Large intestine (tissue), 3 donors: Measurements from ENCODE around the gene TRIM45. TPM values are rescaled to one million over a fixed set of nuclear protein-coding genes. Genes with fewer than 3 reads are reported as not detected.
A peak's percentile ranks its signal among the peaks of the same experiment; 100 is the strongest.
"Not testable (repeated sequence)": the region's sequence is repeated elsewhere in the genome, so short reads cannot be mapped to it uniquely, and the experiment has no call there.

Experiments used
- DNase-seq, 2 donors: peaks; one replicate each; pipeline versions ENCODE4 v3.0.0 to v3.0.0-alpha.2; 2013
- H3K27ac ChIP-seq: one replicate; pipeline ENCODE4 v1.5.1; 2013; ENCODE audit warnings: low read length
- H3K27me3 ChIP-seq: 2 replicates; pipeline ENCODE4 v1.6.1; 2013; ENCODE audit warnings: low read length; ENCODE audit not compliant: control insufficient read depth, insufficient read depth
- H3K36me3 ChIP-seq: 2 replicates; pipeline ENCODE4 v1.6.1; 2013; ENCODE audit warnings: low read length; ENCODE audit not compliant: control insufficient read depth, insufficient read depth
- H3K4me1 ChIP-seq: one replicate; pipeline ENCODE4 v1.6.1; 2013; ENCODE audit warnings: low read length; ENCODE audit not compliant: control insufficient read depth, insufficient read depth
- H3K4me3 ChIP-seq: one replicate; pipeline ENCODE4 v1.5.1; 2013; ENCODE audit warnings: low read length
- H3K9me3 ChIP-seq: one replicate; pipeline ENCODE4 v1.6.1; 2013; ENCODE audit warnings: mild to moderate bottlenecking, low read depth, low read length, moderate library complexity; ENCODE audit not compliant: control insufficient read depth
- WGBS: methylation state at CpG from one replicate; pipeline ENCODE4 v1.1.5; 2013; ENCODE audit warnings: low lambda C conversion rate; ENCODE audit not compliant: insufficient coverage; 5-methylcytosine and 5-hydroxymethylcytosine counted together
- polyA plus RNA-seq: library from polyadenylated mRNA; unstranded; fragments of 120-200 nt; gene quantifications from one replicate; pipeline ENCODE4 v1.2.1, GENCODE V29; 2013

TRIM45 gene
- polyA plus RNA-seq, 1 donor: 9.0 TPM

DNA sequence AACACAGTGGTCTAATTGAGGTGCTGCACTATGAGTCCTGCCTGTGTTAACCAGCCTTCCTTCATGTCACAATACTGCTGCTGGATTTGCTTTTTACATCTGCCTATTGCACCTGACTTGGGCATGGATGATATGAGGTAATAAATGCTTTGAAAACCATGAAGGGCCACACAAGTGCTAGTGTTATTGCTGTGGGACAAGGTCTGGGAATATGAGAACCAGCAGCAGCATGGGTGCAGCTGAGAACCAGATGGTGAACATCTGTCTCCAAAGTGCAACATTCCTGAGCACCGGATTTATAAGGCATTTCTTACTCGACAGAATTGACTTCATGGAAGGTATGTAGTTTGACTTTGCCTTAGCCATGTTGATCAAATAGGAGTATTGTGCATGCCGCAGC, 16.6 kb downstream of the TRIM45 start:
- no CpG with 5 or more reads among the region's 3 CpGs for WGBS
- Histone ChIP-seq H3K9me3 (no peaks in the 10 kb centered on the region), H3K4me3 (no peak overlapping the region), H3K4me1 (peaks cover 7% of the 10 kb centered on the region), H3K27me3 (no peaks in the 10 kb centered on the region), H3K36me3 (peaks cover 23% of the 10 kb centered on the region), H3K27ac (peak overlapping the region; percentile 36)
- DNase-seq: peak; percentile 48 to 67

DNA sequence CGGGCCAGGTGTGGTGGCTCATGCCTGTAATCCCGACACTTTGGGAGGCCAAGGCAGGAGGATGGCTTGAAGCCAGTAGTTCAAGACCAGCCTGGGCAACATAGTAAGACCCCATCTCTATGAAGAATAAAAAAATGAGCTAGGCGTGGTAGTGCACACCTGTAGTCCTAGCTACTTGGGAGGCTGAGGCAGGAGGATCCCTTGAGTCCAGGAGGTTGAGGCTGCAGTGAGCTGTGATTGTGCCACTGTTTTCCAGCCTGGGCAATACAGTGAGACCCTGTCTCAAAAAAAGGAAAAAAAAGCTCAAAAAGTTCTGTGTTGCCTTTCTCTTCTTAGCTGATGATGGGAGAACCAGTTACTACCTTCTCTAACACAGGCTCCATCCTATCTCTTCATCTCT, 19.7 kb downstream of the TRIM45 start:
- not testable (repeated sequence) for DNase-seq, H3K27me3 ChIP-seq, H3K9me3 ChIP-seq, H3K27ac ChIP-seq, H3K4me3 ChIP-seq, H3K4me1 ChIP-seq
- WGBS: no CpG with 5 or more reads among the region's 3 CpGs
- H3K36me3 ChIP-seq: peaks cover 36% of the 10 kb centered on the region

DNA sequence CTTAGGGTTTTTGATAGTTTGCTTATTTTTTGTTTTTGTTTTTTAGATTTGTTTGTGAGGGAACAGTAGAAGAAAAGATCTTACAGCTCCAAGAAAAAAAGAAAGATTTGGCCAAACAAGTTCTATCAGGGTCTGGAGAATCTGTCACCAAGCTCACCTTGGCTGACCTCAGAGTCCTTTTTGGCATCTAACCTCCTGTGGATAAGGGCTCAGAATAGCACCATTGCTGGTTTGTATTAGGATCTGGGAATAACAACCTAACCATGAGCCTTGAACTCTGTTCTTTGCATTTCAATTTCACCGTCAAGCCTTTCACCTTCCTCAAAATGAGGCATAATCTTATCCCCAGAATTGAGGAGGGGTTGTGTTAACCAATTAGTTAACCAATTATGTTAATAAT, 20.2 kb downstream of the TRIM45 start:
- H3K9me3 ChIP-seq: no peaks in the 10 kb centered on the region
- peaks cover 3% of the 10 kb centered on the region for H3K4me1 ChIP-seq
- no peaks in the 10 kb centered on the region for H3K27me3 ChIP-seq
- no peak overlapping the region for H3K27ac ChIP-seq
- no peak overlapping the region for H3K4me3 ChIP-seq
- DNase-seq: no peak
- H3K36me3 ChIP-seq: peaks cover 34% of the 10 kb centered on the region
- no CpG with 5 or more reads among the region's 1 CpG for WGBS

DNA sequence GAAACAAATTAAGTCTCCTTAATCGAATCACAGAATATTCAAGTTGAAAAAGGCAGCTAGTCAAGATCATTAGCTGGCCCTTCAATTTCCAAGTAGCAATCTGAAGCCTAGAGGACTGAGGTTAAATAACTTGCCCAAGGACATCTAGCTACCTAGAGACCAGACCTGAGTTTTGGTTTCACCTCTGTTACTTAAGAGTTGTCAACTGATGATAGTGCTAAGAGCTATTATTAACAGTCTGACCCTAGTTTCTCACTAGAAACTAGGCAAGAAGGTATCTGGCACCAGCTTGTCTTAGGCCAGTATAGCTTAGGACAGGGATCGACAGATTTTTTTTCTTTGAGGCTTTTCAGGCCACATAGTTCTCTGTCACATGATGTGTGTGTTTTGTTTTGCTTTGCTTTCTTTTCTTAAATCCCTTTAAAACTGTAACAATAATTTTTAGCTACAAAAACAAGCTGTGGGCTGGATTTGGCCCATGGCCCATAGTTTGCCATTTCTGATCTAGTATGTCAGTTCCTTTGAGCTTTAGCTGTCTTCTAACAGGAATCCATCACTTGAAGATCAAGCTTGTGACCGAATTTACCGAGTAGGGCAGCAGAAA, 23.2 kb downstream of the TRIM45 start:
- WGBS: 100% methylated on average over 1 of the region's 4 CpGs
- Histone ChIP-seq H3K27ac (no peak overlapping the region), H3K4me3 (no peak overlapping the region), H3K9me3 (no peaks in the 10 kb centered on the region), H3K4me1 (peaks cover 5% of the 10 kb centered on the region), H3K36me3 (peaks cover 41% of the 10 kb centered on the region), H3K27me3 (no peaks in the 10 kb centered on the region)
- DNase-seq: no peak

DNA sequence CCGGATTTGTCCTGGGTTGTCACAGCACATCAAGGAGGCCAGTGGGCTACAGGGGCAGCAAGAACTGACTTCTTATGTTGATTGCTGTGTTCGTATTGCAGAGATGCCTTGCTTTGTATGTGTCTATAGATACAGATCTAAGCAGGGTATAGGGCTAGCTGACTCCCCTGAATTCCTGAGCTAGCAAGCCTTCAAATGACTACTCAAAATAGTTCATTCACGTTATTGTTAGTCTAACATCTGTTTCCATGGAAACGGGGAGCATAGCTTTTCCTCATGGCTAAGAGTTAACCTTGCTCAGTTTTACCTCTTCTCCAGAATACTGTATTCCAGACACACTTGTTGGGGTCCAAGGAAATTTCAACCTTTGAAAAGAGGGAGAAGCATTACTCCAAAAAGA, 24.1 kb downstream of the TRIM45 start:
- WGBS: 100% methylated on average over 1 of the region's 4 CpGs
- H3K4me1 ChIP-seq: peaks cover 5% of the 10 kb centered on the region
- no peak overlapping the region for H3K27ac ChIP-seq
- H3K9me3 ChIP-seq: no peaks in the 10 kb centered on the region
- peaks cover 44% of the 10 kb centered on the region for H3K36me3 ChIP-seq
- no peak for DNase-seq
- no peak overlapping the region for H3K4me3 ChIP-seq
- no peaks in the 10 kb centered on the region for H3K27me3 ChIP-seq

DNA sequence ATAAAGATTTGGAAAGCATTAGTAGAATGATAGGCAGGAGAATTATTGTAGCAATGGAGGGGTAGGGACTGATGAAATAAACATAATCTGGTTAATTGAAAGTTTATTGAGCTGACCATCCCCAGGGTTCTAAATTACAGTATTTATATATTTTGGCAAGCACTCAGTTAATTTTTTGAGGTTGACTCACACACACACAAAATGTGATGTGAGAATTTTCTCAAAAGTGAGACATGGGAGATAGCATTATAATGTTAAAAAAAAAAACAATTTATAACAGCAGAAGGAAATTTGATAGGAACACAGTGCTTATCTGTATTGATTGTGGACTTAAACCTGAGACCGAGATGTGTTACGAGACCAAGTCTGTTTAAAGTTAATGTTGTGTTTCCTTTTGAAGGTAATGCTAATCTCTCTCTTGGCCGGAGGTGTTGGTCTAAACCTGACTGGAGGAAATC, 24.6 kb downstream of the TRIM45 start:
- H3K9me3 ChIP-seq: no peaks in the 10 kb centered on the region
- peaks cover 41% of the 10 kb centered on the region for H3K36me3 ChIP-seq
- WGBS: no CpG with 5 or more reads among the region's 3 CpGs
- no peaks in the 10 kb centered on the region for H3K27me3 ChIP-seq
- no peak for DNase-seq
- H3K27ac ChIP-seq: no peak overlapping the region
- peaks cover 5% of the 10 kb centered on the region for H3K4me1 ChIP-seq
- H3K4me3 ChIP-seq: no peak overlapping the region

DNA sequence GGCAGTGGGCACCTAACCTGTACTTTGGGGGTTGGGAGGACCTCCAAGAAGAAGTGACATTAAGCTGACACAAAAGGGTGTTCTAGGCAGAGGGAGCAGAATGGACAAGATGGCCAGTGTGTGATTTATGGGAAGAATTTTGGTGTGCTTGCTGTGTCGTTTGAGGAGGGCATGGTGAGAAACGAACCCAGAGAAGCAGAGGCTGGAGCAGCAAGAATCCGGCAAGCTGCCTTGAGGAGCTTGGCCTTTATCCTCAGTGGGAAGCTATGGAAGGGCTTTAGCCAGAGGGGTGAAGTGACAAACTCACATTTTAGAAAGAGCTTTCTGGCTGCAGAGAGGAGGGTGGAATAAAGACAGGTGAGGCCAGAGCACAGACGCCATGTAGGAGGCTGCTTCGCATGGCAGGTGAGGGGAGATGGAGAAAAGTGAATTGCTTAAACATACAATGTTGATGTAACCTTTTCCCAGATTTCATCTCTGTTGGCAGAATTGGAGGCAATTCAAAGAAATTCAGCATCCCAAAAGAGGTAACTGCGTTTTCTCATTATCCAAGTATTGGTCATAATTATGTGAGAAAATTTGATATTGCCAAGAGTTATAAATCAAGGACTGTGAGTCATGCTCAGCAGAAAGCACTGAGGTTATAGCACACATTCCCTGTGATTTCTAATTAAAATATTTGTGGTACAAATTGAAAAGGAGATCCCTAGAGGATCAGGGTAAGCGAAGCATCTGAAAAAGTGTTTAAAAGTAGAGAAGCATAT, 26.5 kb downstream of the TRIM45 start:
- Histone ChIP-seq H3K4me3 (no peak overlapping the region), H3K27me3 (no peaks in the 10 kb centered on the region), H3K36me3 (peaks cover 35% of the 10 kb centered on the region), H3K4me1 (peaks cover 5% of the 10 kb centered on the region), H3K9me3 (no peaks in the 10 kb centered on the region), H3K27ac (no peak overlapping the region)
- 63% methylated on average over 2 of the region's 7 CpGs for WGBS
- DNase-seq: no peak

DNA sequence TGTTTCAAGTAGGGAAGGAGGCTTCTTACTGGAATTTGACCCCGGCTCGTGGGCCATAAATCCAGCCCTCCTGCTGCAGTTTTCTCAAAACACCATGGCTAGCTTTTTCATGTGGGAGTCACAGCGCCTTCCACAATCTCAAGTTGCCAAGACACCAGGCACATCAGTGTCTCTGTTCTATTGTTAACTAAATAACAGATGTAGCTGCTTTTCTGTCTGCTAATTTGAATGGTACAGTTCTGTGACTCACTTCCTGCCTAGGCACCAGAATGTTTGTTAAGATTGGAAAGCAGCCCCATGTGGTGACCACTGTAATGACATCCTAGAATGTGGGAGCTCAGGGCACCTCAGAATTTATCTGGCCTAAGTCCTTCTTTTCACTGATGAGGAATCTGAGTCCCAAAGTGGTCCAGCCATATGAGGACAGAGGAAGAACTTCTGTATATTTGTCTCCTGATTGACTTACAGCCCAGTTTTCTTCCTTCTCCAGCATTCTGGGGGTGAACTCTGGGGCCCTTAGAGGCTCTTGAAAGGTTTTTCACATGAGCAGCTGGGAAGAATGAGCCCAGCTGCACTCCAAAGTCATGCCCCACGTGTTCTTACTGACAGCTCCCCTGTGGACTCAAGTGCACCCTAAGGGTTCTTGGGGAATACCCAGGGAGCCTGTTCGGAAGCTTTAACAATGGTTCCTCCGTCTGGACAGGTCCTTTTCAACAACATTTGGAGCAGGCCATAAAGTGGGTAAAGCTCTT, 27.5 kb downstream of the TRIM45 start:
- peak in 1 of 2 donors; percentile 75 for DNase-seq
- Histone ChIP-seq H3K4me3 (no peak overlapping the region), H3K27me3 (no peaks in the 10 kb centered on the region), H3K27ac (peak overlapping the region; percentile 35), H3K4me1 (peaks cover 5% of the 10 kb centered on the region), H3K9me3 (no peaks in the 10 kb centered on the region), H3K36me3 (peaks cover 35% of the 10 kb centered on the region)
- WGBS: no CpG with 5 or more reads among the region's 6 CpGs

DNA sequence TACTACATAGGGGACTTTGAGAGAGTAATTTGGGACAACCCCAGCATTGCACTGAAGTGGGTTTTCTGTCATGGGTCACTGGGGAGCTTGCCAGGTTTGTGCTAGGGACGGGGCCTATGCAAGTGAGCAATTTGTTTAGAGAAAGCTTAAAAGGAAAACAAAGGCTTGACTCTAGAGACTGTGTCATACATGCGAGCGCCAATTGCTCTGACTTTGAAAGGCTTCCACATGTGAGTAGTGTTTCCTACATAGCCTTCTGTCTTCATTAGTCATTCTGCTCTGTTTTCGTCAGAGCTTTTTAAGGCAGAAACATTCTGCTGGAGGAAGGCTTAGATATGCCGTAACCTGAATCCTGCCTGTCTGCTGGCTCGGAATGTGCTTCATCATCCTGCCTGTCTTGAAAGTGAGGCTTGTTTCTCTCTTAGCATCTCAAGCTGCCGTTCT, 28.4 kb downstream of the TRIM45 start:
- H3K9me3 ChIP-seq: no peaks in the 10 kb centered on the region
- H3K27me3 ChIP-seq: no peaks in the 10 kb centered on the region
- no peak overlapping the region for H3K27ac ChIP-seq
- peak in 1 of 2 donors; percentile 21 for DNase-seq
- WGBS: no CpG with 5 or more reads among the region's 7 CpGs
- peaks cover 5% of the 10 kb centered on the region for H3K4me1 ChIP-seq
- H3K4me3 ChIP-seq: no peak overlapping the region
- peaks cover 31% of the 10 kb centered on the region for H3K36me3 ChIP-seq

DNA sequence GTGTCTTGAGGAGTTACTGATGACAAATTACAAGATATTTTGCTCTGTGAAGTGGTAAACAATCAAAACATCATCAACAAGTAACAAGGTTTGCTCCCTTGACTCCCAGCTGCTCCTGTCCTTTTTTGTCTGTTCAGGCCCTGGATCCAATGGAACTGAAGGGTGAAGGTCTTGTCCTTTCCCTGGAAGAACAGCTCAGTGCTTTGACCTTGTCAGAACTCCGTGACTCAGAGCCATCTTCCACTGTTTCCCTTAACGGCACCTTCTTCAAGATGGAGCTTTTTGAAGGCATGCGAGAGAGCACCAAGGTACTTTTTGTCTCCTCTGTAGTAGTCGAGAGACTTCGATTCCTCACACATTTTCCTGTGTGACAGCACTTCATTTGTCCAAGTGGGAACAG, 29.0 kb downstream of the TRIM45 start:
- no CpG with 5 or more reads among the region's 5 CpGs for WGBS
- DNase-seq: no peak
- Histone ChIP-seq H3K27ac (no peak overlapping the region), H3K4me3 (no peak overlapping the region), H3K27me3 (no peaks in the 10 kb centered on the region), H3K36me3 (peaks cover 28% of the 10 kb centered on the region), H3K9me3 (no peaks in the 10 kb centered on the region), H3K4me1 (peaks cover 5% of the 10 kb centered on the region)
